GM12878 (cell line): ENCODE data around the gene DPPA2. TPM values are rescaled to one million over a fixed set of nuclear protein-coding genes. Genes with fewer than 3 reads are reported as not detected.

ENCODE experiments used
- ATAC-seq: fragments of 200-7000 bp; cut with Tn5 transposase; 3 replicates; pipeline ENCODE4 v1.9.1; 2020; ENCODE audit warnings: mild to moderate bottlenecking, moderate library complexity
- BruUV-seq: library from RNA; stranded (reverse); fragments of 400-500 nt; replicated peaks from 2 replicates; lab custom pipeline; 2021; lab: Mats Ljungman, UMichigan
- CTCF ChIA-PET: fragments of 300-600 bp; sonication (Branson Sonifier 250); formaldehyde crosslinking; extraction: SDS; loops from one replicate; lab custom pipeline; 2021; ENCODE audit warnings: inconsistent platforms; lab: Yijun Ruan, JAX
- POLR2A ChIA-PET: fragments of 350-600 bp; formaldehyde crosslinking; extraction: SDS; loops from one replicate; lab custom pipeline; 2021; ENCODE audit warnings: inconsistent platforms; lab: Charles Lee
- RAD21 ChIA-PET: fragments of 300-600 bp; sonication (Branson Sonifier 250); formaldehyde crosslinking; loops from one replicate; lab custom pipeline; 2023; ENCODE audit warnings: antibody characterized with exemption; ENCODE audit not compliant: unreplicated experiment; lab: Charles Lee
- SMC1A ChIA-PET: fragments of 300-600 bp; sonication (Branson Sonifier 250); formaldehyde crosslinking; loops from one replicate; lab custom pipeline; 2023; ENCODE audit not compliant: unreplicated experiment, uncharacterized antibody; lab: Charles Lee
- DNase-seq: peaks from one replicate; pipeline ENCODE4 v3.0.0-alpha.2; 2011; ENCODE audit warnings: low read depth, low spot score
- FAIRE-seq: peaks from 3 replicates; lab custom pipeline; 2011; peaks lifted over from hg19 to GRCh38; lab: Jason Lieb, UNC
- H2AFZ ChIP-seq: 2 replicates; pipeline ENCODE4 v1.6.0; 2011; ENCODE audit warnings: low read depth, low read length, control low read depth; ENCODE audit not compliant: control insufficient read depth
- H3K27ac ChIP-seq: 2 replicates; pipeline ENCODE4 v1.5.1; 2011; ENCODE audit warnings: control low read depth; ENCODE audit not compliant: control insufficient read depth, insufficient read depth
- H3K27me3 ChIP-seq, 2 experiments: replicated peaks in 1 of 2; 2 replicates each; pipeline versions ENCODE4 v1.6.0 to v1.6.1; 2011; ENCODE audit warnings: low read length in 1 of 2; ENCODE audit not compliant: control insufficient read depth in 2 of 2, insufficient read depth in 2 of 2
- H3K36me3 ChIP-seq, 2 experiments: 2 replicates each; pipeline ENCODE4 v1.5.1; 2011; ENCODE audit warnings: low read length in 1 of 2; ENCODE audit not compliant: control insufficient read depth in 2 of 2, insufficient read depth in 2 of 2
- H3K4me1 ChIP-seq: 2 replicates; pipeline ENCODE4 v1.6.1; 2011; ENCODE audit warnings: mild to moderate bottlenecking, low read length, moderate library complexity, mixed read lengths; ENCODE audit not compliant: control insufficient read depth, insufficient read depth
- H3K4me2 ChIP-seq: 2 replicates; pipeline ENCODE4 v1.6.0; 2011; ENCODE audit warnings: control low read depth; ENCODE audit not compliant: control insufficient read depth, insufficient read depth
- H3K4me3 ChIP-seq: fragments of 200-600 bp; sonication (generic); 2 replicates; pipeline ENCODE4 v1.5.1; 2016
- H3K79me2 ChIP-seq: 2 replicates; pipeline ENCODE4 v1.6.0; 2011; ENCODE audit warnings: low read length; ENCODE audit not compliant: control insufficient read depth, insufficient read depth
- H3K9ac ChIP-seq: 2 replicates; pipeline ENCODE4 v1.8.0; 2011; ENCODE audit warnings: low read length, control low read depth, mixed read lengths; ENCODE audit not compliant: control insufficient read depth, insufficient read depth
- H3K9me3 ChIP-seq: replicated peaks from 3 replicates; pipeline ENCODE4 v1.5.1; 2011; ENCODE audit warnings: mild to moderate bottlenecking, low read length; ENCODE audit not compliant: control insufficient read depth, insufficient read depth
- H4K20me1 ChIP-seq: 2 replicates; pipeline ENCODE4 v1.6.0; 2011; ENCODE audit not compliant: control insufficient read depth, insufficient read depth
- ATF3 ChIP-seq: IDR thresholded peaks from 2 replicates; pipeline ENCODE4 v1.6.1; 2011; ENCODE audit warnings: low read depth, mild to moderate bottlenecking, low read length, moderate library complexity, borderline replicate concordance; ENCODE audit errors: extremely low read depth
- CBFB ChIP-seq: IDR thresholded peaks from 2 replicates; pipeline ENCODE4 v1.6.1; 2016; ENCODE audit warnings: antibody characterized with exemption, low read depth
- FOS ChIP-seq: IDR thresholded peaks from 3 replicates; pipeline ENCODE4 v1.6.1; 2011; ENCODE audit warnings: borderline replicate concordance; ENCODE audit not compliant: insufficient read length; ENCODE audit errors: extremely low read depth
- JUND ChIP-seq: IDR thresholded peaks from 2 replicates; pipeline ENCODE4 v1.6.1; 2012; ENCODE audit warnings: low read depth, mild to moderate bottlenecking, low read length, improper control_type of control experiment, moderate library complexity
- KDM1A ChIP-seq: fragments of 200-600 bp; sonication (generic); IDR thresholded peaks from 2 replicates; pipeline ENCODE4 v1.6.1; 2016; ENCODE audit warnings: borderline replicate concordance
- NFYB ChIP-seq: IDR thresholded peaks from 2 replicates; pipeline ENCODE4 v1.6.1; 2011; ENCODE audit warnings: low read depth, mild to moderate bottlenecking, low read length, improper control_type of control experiment, moderate library complexity; ENCODE audit not compliant: insufficient read depth
- REST ChIP-seq: IDR thresholded peaks from 2 replicates; pipeline ENCODE4 v1.6.1; 2012; ENCODE audit warnings: mild to moderate bottlenecking, low read depth, low read length
- STAT3 ChIP-seq: IDR thresholded peaks from 2 replicates; pipeline ENCODE4 v1.6.1; 2011; ENCODE audit warnings: low read depth, low read length, improper control_type of control experiment
- TCF12 ChIP-seq: IDR thresholded peaks from 2 replicates; pipeline ENCODE4 v1.6.1; 2011; ENCODE audit warnings: low read depth, mild to moderate bottlenecking, low read length
- ZNF207 ChIP-seq: fragments of 450-650 bp; IDR thresholded peaks from 2 replicates; pipeline ENCODE4 v1.6.1; 2014; ENCODE audit warnings: antibody characterized with exemption, mild to moderate bottlenecking, borderline replicate concordance
- WGBS: methylation state at CpG from one replicate; pipeline ENCODE4 v1.1.6; 2016; ENCODE audit warnings: low lambda C conversion rate; ENCODE audit not compliant: insufficient replicate concordance, insufficient coverage; ENCODE audit errors: missing lambda C conversion rate; 5-methylcytosine and 5-hydroxymethylcytosine counted together
- in situ Hi-C: fragments of 300-500 bp; cut with MboI; formaldehyde crosslinking; loops from 9 replicates; pipeline ENCODE4 v1.14.3; 2018; ENCODE audit warnings: mixed read lengths
- intact Hi-C: fragments of 100-400 bp; cut with micrococcal nuclease; formaldehyde crosslinking; loops from one replicate; pipeline ENCODE4 v1.14.2; 2022; ENCODE audit not compliant: unreplicated experiment
- polyA plus RNA-seq, 11 experiments: library from polyadenylated mRNA; depleted of rRNA in 4 of 11; unstranded in 6 of 11; stranded (reverse) in 5 of 11; fragments of >200 nt; fragmentation: Nextera tagmentation in 4 of 11; fragmentation: Illumina TruSeq in 1 of 11; extraction: Ambion mirVana in 4 of 11; extraction: Trizol in 1 of 11; gene quantifications; 1 replicate in 1 of 11; 2 replicates in 10 of 11; pipeline versions ENCODE4 v1.2.1 to v1.2.3, GENCODE V29; 2011 to 2016; ENCODE audit warnings: inconsistent platforms in 2 of 11, missing spikeins in 2 of 11, low read depth in 1 of 11
- total RNA-seq, 4 experiments: library from RNA; depleted of rRNA in 3 of 4; stranded (reverse); fragments of >200 nt in 3 of 4; fragmentation: Illumina TruSeq in 1 of 4; extraction: Trizol in 1 of 4; gene quantifications; 2 replicates each; pipeline versions ENCODE4 v1.2.1 to v1.2.3, GENCODE V29; 2013 to 2021
- TF ChIP-seq, protein P1 (sequence below): fragments of 450-650 bp; IDR thresholded peaks from 2 replicates; pipeline ENCODE4 v1.6.1; 2016; ENCODE audit warnings: mild to moderate bottlenecking

Gene DPPA2
- total and polyA plus RNA-seq, 10 of the 15 experiments (the other 5 are each of a cell fraction or from before 2014, with no cell fraction given) = not detected

GRCh38 chr3:109269577-109270275 lies 46.6 kb downstream of the DPPA2 start:
- H4K20me1 ChIP-seq = no peaks in the 10 kb centered on the region
- no peaks in the 10 kb centered on the region for H3K9me3 ChIP-seq
- no TSS peak for BruUV-seq
- ChIA-PET POLR2A (no interaction called here), CTCF (interaction anchor here (1.1 kb wide), 1 partner anchor 14 kb away, joined by 3 read pairs; no protein-coding TSS in a partner anchor), RAD21 (no interaction called here), SMC1A (interaction anchor here (1.1 kb wide), 1 partner anchor 49 kb away, joined by 3 read pairs; no protein-coding TSS in a partner anchor)
- intact Hi-C loops = no loop called here
- no peaks in the 10 kb centered on the region for H3K4me1 ChIP-seq
- in situ Hi-C loops = no loop called here
- no peak overlapping the region for H2AFZ ChIP-seq
- H3K79me2 ChIP-seq = no peaks in the 10 kb centered on the region
- H3K36me3 ChIP-seq = no peaks in the 10 kb centered on the region
- no peaks in the 10 kb centered on the region for H3K27me3 ChIP-seq
- H3K9ac ChIP-seq = no peak overlapping the region
- ATAC-seq (no peak), FAIRE-seq (no peak), DNase-seq (no peak)
- no peak overlapping the region for H3K4me3 ChIP-seq
- H3K4me2 ChIP-seq = no peak overlapping the region
- under 1% methylated on average over 6 of the region's 6 CpGs for WGBS
- TF ChIP-seq STAT3 (no peak), NFYB (no peak), CBFB (no peak)
- no peak overlapping the region for H3K27ac ChIP-seq

- BruUV-seq = no TSS peak
- intact Hi-C loops = no loop called here
- CTCF ChIA-PET = interaction anchor here (0.6 kb wide), 1 partner anchor 897 kb away, joined by 3 read pairs; no protein-coding TSS in a partner anchor
- no peak for TF ChIP-seq REST
- TF ChIP-seq TCF12 = no peak
- TF ChIP-seq, protein P1, sequence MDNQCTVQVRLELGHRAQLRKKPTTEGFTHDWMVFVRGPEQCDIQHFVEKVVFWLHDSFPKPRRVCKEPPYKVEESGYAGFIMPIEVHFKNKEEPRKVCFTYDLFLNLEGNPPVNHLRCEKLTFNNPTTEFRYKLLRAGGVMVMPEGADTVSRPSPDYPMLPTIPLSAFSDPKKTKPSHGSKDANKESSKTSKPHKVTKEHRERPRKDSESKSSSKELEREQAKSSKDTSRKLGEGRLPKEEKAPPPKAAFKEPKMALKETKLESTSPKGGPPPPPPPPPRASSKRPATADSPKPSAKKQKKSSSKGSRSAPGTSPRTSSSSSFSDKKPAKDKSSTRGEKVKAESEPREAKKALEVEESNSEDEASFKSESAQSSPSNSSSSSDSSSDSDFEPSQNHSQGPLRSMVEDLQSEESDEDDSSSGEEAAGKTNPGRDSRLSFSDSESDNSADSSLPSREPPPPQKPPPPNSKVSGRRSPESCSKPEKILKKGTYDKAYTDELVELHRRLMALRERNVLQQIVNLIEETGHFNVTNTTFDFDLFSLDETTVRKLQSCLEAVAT = no peak
- TF ChIP-seq ZNF207 = no peak
- no peak for TF ChIP-seq FOS
- TF ChIP-seq ATF3 = no peak
- TF ChIP-seq JUND = no peak
- no peak for TF ChIP-seq KDM1A
Measured at GRCh38 chr3:109268181-109268580, 48.1 kb downstream of the DPPA2 start.

More at GRCh38 chr3:109268181-109268580, 48.1 kb downstream of the DPPA2 start:
- H3K27me3 ChIP-seq = no peaks in the 10 kb centered on the region
- no peak overlapping the region for H3K27ac ChIP-seq
- H3K79me2 ChIP-seq = no peaks in the 10 kb centered on the region
- no peaks in the 10 kb centered on the region for H3K4me1 ChIP-seq
- H3K4me3 ChIP-seq = no peak overlapping the region
- ChIA-PET POLR2A (no interaction called here), RAD21 (no interaction called here), SMC1A (interaction anchor here (0.9 kb wide), 1 partner anchor 38 kb away, joined by 3 read pairs; no protein-coding TSS in a partner anchor)
- no peak for FAIRE-seq
- no peak overlapping the region for H3K4me2 ChIP-seq
- whole genome bisulfite sequencing = 39% methylated on average over 1 of the region's 1 CpG
- H2AFZ ChIP-seq = no peak overlapping the region
- no peaks in the 10 kb centered on the region for H3K36me3 ChIP-seq
- no peak for DNase-seq
- no peaks in the 10 kb centered on the region for H4K20me1 ChIP-seq
- no peak overlapping the region for H3K9ac ChIP-seq
- in situ Hi-C loops = no loop called here
- no peak for ATAC-seq
- H3K9me3 ChIP-seq = no peaks in the 10 kb centered on the region
